Effector CD4-positive, alpha-beta T cell (primary cell): Measurements from ENCODE around the gene OR4C11. TPM values are rescaled to one million over a fixed set of nuclear protein-coding genes. Genes with fewer than 3 reads are reported as not detected.

ENCODE experiments used
- DNase-seq: peaks from one replicate; pipeline ENCODE4 v3.0.0-alpha.2; 2020
- total RNA-seq: gene quantifications from one replicate; lab custom pipeline; 2026; lab: John Stamatoyannopoulos, UW

The OR4C11 gene, protein sequence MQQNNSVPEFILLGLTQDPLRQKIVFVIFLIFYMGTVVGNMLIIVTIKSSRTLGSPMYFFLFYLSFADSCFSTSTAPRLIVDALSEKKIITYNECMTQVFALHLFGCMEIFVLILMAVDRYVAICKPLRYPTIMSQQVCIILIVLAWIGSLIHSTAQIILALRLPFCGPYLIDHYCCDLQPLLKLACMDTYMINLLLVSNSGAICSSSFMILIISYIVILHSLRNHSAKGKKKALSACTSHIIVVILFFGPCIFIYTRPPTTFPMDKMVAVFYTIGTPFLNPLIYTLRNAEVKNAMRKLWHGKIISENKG
- not detected for total RNA-seq

DNA sequence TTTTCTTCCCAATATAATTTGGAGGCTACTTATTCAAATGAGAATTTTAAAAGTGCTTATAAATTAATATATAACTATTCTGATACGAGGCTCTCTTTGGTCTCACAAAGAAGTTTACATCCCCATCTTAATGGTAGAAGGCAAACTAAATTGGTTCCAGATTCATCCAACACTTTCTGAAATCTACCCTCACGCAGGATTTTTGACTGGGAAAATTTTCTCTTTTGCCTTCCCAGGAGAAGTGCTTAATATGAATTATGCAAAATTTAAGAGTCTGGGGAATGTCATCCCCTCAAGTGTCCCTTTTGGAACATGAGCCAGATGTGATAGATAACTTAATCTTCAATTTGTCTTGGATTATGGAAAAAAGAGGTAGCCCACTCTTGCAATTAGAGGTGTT, at the start of gene OR4C11:
OR4C11 (minus strand) TSS at position 101 of the 400 bp plus-strand sequence. CDS start 3,272 bp downstream, outside the sequence.
- DNase-seq = no peak

DNA sequence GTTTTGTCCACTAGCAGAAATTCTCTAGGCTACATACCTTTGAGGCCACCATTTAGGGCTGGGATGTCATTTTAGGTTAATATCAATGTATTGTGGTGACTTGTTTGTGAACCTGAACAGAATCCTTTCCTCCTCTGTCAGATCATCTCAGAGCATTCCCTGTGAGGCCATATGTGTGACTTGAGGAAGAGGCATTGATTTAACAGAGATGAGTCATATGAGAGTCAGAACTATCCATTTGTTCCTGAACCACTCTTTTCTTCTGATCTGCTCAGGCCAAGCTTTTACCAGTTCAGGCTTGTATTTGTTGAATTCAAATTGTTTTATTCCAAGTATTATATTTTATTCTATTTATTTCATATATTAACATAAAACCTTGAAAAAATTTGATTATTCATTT, 47.7 kb upstream of the OR4C11 start:
- DNase-seq = no peak

DNA sequence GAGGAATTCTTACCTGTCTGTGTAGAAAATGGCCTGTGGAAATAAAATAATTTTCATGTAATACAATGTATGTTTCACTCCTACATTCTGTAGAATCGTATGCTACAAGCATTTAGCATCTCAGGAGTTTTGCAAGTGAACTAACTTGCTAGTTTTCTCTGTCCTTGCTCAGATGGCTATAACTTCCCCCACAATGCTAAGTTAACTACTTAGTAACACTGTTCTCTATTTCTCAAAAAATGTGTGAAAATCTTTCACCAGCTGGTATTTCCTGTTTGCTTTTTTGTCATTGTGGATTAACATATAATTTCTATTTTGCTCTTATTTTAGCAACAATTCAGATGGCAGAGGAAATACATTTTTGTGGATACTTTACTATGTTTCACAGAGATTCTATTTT, 45.1 kb upstream of the OR4C11 start:
- DNase-seq = no peak

DNA sequence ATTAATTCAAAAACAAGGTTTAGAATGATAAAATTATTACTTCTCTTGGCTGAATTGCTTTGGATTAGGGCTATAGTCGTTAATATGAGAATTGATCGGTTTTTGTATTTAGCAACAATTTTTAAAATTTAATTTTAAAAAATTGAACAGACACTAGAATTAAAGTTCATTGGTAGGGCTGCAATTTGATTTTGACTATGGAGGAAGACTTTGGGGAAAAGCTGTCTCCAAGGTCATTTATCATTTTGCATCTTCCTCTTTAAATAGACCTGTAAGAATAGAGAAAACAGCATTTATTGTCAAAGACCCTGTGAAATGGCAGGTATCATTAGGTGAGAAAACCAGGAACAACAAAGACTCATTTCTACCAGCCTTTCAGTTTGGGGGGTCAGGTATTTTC, 40.6 kb upstream of the OR4C11 start, which contains the start of gene OR4S2:
OR4S2 (plus strand) TSS at position 301 of the 400 bp plus-strand sequence. CDS start 2,577 bp downstream, outside the sequence.
- DNase-seq = no peak

DNA sequence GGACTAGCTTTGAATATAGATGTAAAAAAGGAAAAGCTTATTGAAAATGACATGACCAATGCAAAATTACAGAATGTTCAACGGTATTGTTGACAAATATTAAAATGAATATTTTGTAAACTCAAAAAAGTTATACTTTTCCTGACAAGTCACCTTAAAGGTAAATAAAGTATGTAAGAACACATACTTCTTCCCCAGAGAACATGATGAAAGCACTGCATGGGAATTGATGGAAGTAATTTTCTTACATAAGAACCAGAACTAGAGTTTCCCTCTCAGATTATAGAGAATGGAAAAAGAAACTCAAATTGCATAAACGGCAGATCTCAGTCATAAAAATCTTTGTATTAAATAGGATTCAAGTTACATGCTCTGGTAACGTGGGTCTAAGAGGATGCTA, 27.4 kb upstream of the OR4C11 start, which contains the start of gene OR4P4:
OR4P4 (plus strand) TSS at position 301 of the 400 bp plus-strand sequence.
- no peak for DNase-seq

DNA sequence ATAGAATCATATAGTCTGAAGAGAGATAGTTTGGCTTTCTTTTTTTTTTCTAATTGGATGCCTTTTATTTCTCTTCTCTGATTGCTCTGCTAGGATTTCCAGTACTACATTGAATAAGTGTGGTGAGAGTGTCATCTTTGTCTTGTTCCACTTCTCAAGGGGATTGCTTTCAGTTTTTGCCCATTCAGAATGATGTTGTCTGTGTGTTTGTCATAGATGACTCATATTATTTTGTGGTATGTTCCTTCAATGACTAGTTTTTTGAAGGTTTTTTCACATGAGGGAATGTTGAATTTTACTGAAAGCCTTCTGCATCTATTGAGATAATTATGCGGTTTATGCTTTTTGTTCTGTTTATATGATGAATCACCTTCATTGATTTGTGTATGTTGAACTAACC, 17.1 kb upstream of the OR4C11 start:
- no peak for DNase-seq

DNA sequence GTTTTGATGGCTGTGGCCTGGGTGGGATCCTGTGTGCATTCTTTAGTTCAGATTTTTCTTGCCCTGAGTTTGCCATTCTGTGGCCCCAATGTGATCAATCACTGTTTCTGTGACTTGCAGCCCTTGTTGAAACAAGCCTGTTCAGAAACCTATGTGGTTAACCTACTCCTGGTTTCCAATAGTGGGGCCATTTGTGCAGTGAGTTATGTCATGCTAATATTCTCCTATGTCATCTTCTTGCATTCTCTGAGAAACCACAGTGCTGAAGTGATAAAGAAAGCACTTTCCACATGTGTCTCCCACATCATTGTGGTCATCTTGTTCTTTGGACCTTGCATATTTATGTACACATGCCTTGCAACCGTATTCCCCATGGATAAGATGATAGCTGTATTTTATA, 34.9 kb downstream of the OR4C11 start:
- no peak for DNase-seq

DNA sequence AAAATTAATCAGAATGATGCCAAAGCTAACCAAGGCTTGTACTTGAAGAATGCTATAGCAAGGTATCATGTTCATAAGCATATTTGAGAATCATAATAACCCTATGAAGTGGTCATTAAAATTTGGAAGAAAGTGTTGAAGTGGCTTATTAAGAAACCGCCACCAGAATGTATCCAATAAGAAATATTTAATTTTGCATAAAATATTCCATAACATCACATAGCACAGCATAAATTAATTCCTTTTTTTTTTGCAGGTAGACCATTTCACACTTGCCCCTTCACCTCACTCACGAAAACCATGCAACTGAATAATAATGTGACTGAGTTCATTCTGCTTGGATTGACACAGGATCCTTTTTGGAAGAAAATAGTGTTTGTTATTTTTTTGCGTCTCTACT, 35.6 kb downstream of the OR4C11 start, which contains the start of gene OR4C16:
OR4C16 (plus strand) TSS at position 301 of the 400 bp plus-strand sequence; CDS start at position 301, 0 bp downstream.
- DNase-seq = no peak

DNA sequence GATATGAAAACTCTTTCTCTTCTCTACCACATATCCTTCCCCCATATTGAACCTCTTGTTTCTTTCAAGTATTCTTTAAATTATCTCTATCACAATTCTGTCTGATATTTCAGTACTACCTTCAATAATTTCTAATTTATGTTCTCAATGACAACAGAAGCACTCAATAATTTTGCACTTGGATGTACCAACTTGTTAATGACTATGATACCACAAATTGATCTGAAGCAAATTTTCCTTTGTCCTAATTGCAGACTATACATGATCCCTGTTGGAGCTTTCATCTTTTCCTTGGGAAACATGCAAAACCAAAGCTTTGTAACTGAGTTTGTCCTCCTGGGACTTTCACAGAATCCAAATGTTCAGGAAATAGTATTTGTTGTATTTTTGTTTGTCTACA, 53.3 kb downstream of the OR4C11 start, which contains the start of gene OR4C15:
OR4C15 (plus strand) TSS at position 301 of the 400 bp plus-strand sequence; CDS start at position 301, 0 bp downstream.
- DNase-seq = no peak
